HG03442 (cell line): ENCODE measurements around the gene KDM8.
A peak's percentile ranks its signal among the peaks of the same experiment; 100 is the strongest.
"Not testable (repeated sequence)": the region's sequence is repeated elsewhere in the genome, so short reads cannot be mapped to it uniquely, and the experiment has no call there.

Experiments used
- ATAC-seq: cut with Tn5 transposase; IDR thresholded peaks from one replicate; pipeline ENCODE4 v1.9.1; 2021; ENCODE audit warnings: mild to moderate bottlenecking, moderate library complexity; ENCODE audit not compliant: unreplicated experiment

Gene KDM8

GRCh38 chr16:27190316-27190871 is 12.9 kb upstream of the KDM8 start:
- ATAC-seq: no peak

GRCh38 chr16:27191352-27191924 is 11.9 kb upstream of the KDM8 start:
- ATAC-seq: no peak

- ATAC-seq: no peak
Measured at GRCh38 chr16:27193300-27193990, 9.9 kb upstream of the KDM8 start.

- ATAC-seq: no peak
Measured at GRCh38 chr16:27195076-27195741, 8.1 kb upstream of the KDM8 start.

- ATAC-seq: no peak
Measured at GRCh38 chr16:27195941-27196595, 7.3 kb upstream of the KDM8 start.

GRCh38 chr16:27197004-27197403 is 6.3 kb upstream of the KDM8 start:
- no peak for ATAC-seq

GRCh38 chr16:27198451-27199234 is 4.7 kb upstream of the KDM8 start:
- no peak for ATAC-seq

GRCh38 chr16:27199235-27199586 is 4.1 kb upstream of the KDM8 start:
- no peak for ATAC-seq

- no peak for ATAC-seq
Measured at GRCh38 chr16:27199736-27200135, 3.6 kb upstream of the KDM8 start.

GRCh38 chr16:27200914-27201313 is 2.4 kb upstream of the KDM8 start:
- ATAC-seq: not testable (repeated sequence)

- ATAC-seq: peak; percentile 53
Measured at GRCh38 chr16:27202923-27203506, 311 bp upstream of the KDM8 start.

- ATAC-seq: no peak
Measured at GRCh38 chr16:27204312-27204915, 1.1 kb downstream of the KDM8 start.

- no peak for ATAC-seq
Measured at GRCh38 chr16:27205423-27206065, 2.2 kb downstream of the KDM8 start.

- not testable (repeated sequence) for ATAC-seq
Measured at GRCh38 chr16:27207121-27207520, 3.8 kb downstream of the KDM8 start.

- no peak for ATAC-seq
Measured at GRCh38 chr16:27208081-27208680, 4.9 kb downstream of the KDM8 start.

- ATAC-seq: no peak
Measured at GRCh38 chr16:27208796-27209195, 5.5 kb downstream of the KDM8 start.

GRCh38 chr16:27209591-27209990 is 6.3 kb downstream of the KDM8 start:
- ATAC-seq: no peak

GRCh38 chr16:27210174-27210573 is 6.8 kb downstream of the KDM8 start:
- ATAC-seq: no peak

- no peak for ATAC-seq
Measured at GRCh38 chr16:27211026-27211425, 7.7 kb downstream of the KDM8 start.
